Caki2 (cell line): ENCODE measurements around the gene AIP. TPM values are rescaled to one million over a fixed set of nuclear protein-coding genes. Genes with fewer than 3 reads are reported as not detected.

ENCODE experiments used
- DNase-seq: peaks from one replicate; pipeline ENCODE4 v3.0.0-alpha.2; 2015; ENCODE audit warnings: low read depth
- in situ Hi-C: cut with HindIII; loops from 2 replicates; pipeline ENCODE4 v1.10.0; 2016; ENCODE audit warnings: low sequenced_read_pairs, low pct_unique_long_range_greater_than_20kb, mixed read lengths
- total RNA-seq: library from RNA; depleted of rRNA; stranded (reverse); fragments of >200 nt; shearing (Covaris generic); gene quantifications from 2 replicates; pipeline ENCODE4 v1.2.3, GENCODE V29; 2014; ENCODE audit warnings: low replicate concordance; rRNA removed

Gene AIP
- total RNA-seq, 1 experiment from 2014 or later = 91.4 TPM

DNA sequence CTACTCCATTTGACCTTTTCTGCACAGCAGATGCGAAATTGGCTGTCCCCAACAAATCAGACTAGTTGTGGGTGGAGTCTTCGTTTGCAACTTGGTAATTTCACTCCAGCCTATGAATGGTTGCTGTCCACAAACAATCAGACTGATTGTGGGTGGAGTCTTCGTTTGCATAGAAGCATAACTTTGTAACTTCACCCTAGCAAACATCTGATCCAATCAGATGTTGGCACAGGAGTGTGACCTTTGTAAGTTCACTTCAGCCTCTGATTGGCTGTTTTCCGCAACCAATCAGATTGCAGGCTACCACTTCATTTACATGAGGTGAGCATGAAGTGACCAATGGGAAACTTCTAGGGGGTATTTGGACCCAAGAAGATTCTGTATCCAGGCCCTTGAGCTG is 56.7 kb downstream of the AIP start:
- no peak for DNase-seq

More for the DNA sequence above, 56.7 kb downstream of the AIP start:
- in situ Hi-C loops = no loop called here

Other genes starting within 250 kb of the AIP start
- gene GRK2, start 216.6 kb upstream of the AIP start, total RNA-seq = 31.7 and 37.1 TPM in 2 replicates
- gene ANKRD13D, start 193.7 kb upstream of the AIP start, total RNA-seq = 11.7 and 22.5 TPM in 2 replicates
- 16.3 and 50.6 TPM in 2 replicates for gene SSH3, start 179.5 kb upstream of the AIP start, total RNA-seq
- 26.7 and 38.5 TPM in 2 replicates for gene POLD4, start 129.5 kb upstream of the AIP start, total RNA-seq
- 6.5 and 13.4 TPM in 2 replicates for gene CLCF1, start 109.4 kb upstream of the AIP start, total RNA-seq
- gene RAD9A, start 91.0 kb upstream of the AIP start, total RNA-seq = 24.4 and 26.6 TPM in 2 replicates
- gene PPP1CA, start 81.2 kb upstream of the AIP start, total RNA-seq = 251 and 260 TPM in 2 replicates
- gene TBC1D10C, start 78.9 kb upstream of the AIP start, total RNA-seq = 1.6 TPM in 1 of 2 replicates, not detected in the other
- gene CARNS1, start 67.3 kb upstream of the AIP start, total RNA-seq = 0.03 TPM in 1 of 2 replicates, not detected in the other
- gene RPS6KB2, start 54.5 kb upstream of the AIP start, total RNA-seq = 42.9 and 46.6 TPM in 2 replicates
- gene PTPRCAP, start 45.3 kb upstream of the AIP start, total RNA-seq = not detected in 2 replicates
- gene CORO1B, start 39.5 kb upstream of the AIP start, total RNA-seq = 128 and 140 TPM in 2 replicates
- gene GPR152, start 30.3 kb upstream of the AIP start, total RNA-seq = not detected in 2 replicates
- 1.6 and 10.8 TPM in 2 replicates for gene CABP4, start 27.7 kb upstream of the AIP start, total RNA-seq
- gene TMEM134, start 13.8 kb upstream of the AIP start, total RNA-seq = 99.8 and 100 TPM in 2 replicates
- 43.8 and 48.4 TPM in 2 replicates for gene PITPNM1, start 22.3 kb downstream of the AIP start, total RNA-seq
- 43.6 and 56.9 TPM in 2 replicates for gene CDK2AP2, start 25.1 kb downstream of the AIP start, total RNA-seq
- gene CABP2, start 40.4 kb downstream of the AIP start, total RNA-seq = not detected in 2 replicates
- gene GSTP1, start 100.8 kb downstream of the AIP start, total RNA-seq = not detected in 2 replicates
- gene NDUFV1, start 123.9 kb downstream of the AIP start, total RNA-seq = 237 and 239 TPM in 2 replicates
- gene NUDT8, start 146.9 kb downstream of the AIP start, total RNA-seq = 51.3 and 52.9 TPM in 2 replicates
- not detected in 2 replicates for gene TBX10, start 156.7 kb downstream of the AIP start, total RNA-seq
- gene ACY3, start 167.7 kb downstream of the AIP start, total RNA-seq = 6.0 TPM in 1 of 2 replicates, not detected in the other
- gene ALDH3B2, start 191.6 kb downstream of the AIP start, total RNA-seq = not detected in 2 replicates